NCI-H187 (cell line): ENCODE data around the gene H19.

Experiments
- DNase-seq, 2 experiments: peaks; one replicate each; lab custom pipeline; 2025; lab: John Stamatoyannopoulos, UW

Gene H19

DNA sequence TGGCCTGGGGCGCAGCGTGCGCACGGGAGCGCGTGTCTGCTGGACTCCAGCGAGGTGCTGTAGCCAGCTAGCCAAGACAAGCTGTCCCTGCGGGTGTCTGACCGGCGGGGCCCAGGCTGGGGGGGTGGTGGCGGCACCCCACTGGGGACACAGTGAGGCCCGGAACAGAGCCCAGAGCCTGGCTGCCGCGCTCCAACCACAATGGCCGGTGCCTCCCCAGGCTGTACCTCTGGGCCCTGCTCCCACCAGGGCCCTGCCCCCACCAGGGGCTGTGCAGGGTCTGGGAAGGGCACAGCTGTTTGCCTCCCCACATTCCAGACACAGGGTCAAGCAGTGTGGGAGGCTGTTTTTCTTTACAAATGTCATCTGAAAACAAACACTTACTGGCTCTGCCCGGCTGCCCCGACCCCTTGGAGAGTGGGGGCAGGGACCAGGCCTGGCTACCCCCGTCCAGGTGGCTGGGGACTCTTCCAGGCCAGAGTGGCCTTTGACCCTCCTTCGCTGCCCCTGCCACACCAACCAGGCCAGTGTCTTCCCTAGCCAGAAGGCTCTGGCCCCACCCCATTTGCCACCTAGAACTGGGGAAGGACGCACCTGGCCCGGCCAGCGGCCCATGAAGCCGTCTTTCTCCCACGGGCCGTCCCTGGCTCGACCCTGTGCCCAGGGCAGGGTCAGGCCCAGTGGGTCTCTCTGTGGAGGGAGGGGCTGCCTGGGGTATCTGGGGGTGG, 14.6 kb downstream of the H19 start:
- no peak for DNase-seq

GRCh38 chr11:1979607-1980006, 18.0 kb downstream of the H19 start:
- DNase-seq = no peak

- DNase-seq = no peak
Measured at GRCh38 chr11:1978720-1979473, 18.7 kb downstream of the H19 start.

- no peak for DNase-seq
Measured at GRCh38 chr11:1975185-1975584, 22.5 kb downstream of the H19 start.

DNA sequence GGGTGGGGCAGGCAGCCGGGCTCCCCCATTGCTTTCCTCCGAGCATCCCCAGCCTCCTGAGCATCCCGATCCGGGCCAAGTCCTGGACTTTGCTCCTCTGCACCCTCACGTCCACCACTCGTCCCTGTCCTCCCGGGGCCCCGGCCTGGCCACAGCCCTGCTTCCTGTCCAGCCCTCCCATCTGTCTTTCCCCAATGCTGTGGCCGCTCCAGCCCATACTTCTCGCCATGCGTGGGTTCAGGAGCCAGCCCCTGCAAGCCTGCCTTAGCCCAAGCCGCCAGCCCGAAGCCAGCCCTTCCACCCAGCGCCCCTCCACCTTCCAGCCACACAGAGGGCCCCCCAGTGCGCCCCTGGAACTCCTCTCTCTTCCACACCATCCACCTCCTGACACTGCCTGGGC, 26.7 kb downstream of the H19 start:
- no peak for DNase-seq

DNA sequence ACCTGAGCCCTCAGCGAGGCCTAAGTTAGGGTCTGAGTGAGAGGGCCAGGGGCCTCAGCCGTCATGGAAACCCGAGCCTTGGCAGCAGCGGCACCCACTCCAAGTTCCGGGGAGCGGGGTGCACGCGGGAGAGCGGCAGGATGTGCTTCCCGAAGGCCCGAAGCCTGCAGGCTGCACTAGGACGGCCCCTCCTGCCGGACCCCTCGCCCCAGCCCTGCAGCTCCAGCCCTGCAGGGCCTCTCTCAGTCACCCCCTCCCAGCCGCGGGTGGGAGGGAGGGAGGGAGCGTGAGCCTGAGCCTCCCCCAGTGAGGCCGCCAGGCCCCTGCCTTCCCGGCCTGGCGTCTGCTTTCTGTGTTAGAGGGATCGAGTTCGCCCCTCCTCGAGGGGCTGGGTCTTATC, 27.9 kb downstream of the H19 start:
- DNase-seq = no peak

DNA sequence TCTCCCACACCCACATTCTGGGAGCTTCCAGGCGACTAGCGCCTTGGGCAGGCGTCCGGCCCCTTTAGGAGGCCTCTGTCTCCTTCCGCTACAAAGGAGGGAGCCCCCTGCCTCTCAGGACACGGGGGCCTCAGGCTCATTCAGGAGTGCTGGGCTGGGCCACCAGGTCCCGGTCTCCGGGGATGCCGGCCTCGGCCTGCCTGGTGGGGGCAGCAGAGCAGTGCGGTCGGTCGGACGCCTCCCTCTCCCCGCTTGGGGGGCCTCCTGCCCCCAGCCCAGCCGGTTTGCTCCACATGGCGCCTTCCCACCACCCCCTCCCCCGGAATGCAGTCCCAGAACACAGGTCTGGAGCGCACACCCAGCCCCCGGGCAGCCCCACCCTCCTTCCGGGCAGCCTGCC, 28.6 kb downstream of the H19 start:
- no peak for DNase-seq

GRCh38 chr11:1968454-1969002, 29.1 kb downstream of the H19 start:
- no peak for DNase-seq

- DNase-seq = no peak
Measured at GRCh38 chr11:1967641-1968225, 29.9 kb downstream of the H19 start.

DNA sequence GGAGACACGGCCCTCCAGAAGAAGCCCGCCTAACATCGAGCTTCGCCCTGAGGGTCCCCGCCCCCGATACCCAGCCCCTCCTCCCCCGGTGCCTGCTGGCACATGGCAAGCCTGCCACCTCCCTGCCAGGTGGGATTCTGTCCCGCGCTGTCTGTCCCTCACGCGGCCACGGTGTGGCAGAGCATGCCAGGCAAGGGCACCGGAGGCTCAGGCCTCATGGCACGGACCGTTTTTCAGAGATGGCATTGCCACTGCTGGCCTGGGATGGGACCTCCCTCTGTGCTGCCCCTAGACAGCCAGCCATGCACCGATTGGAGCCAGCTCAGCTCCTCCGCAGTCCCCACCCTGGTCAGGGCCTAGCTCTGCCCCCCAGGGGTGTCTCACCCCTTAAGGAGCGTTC, 31.1 kb downstream of the H19 start:
- no peak for DNase-seq

DNA sequence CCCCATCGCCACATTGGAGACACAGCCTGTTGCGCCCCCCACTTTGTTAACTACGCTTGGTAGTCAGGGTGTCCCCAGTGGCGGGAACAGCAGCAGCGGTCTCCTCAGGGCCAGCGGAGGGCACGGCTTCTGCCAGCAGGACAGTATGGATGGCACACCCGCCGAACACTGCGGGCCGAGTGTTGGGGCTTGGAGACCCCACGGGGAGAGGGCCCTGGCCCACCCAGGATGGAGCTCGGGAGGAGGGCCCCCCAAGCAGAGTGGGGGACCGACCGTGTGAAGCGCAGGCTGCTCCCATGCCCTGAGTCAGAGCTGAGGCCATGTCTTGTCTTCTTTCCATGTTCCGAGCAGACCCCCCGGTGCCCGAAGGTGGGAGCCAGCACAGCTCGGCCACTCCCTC, 32.7 kb downstream of the H19 start:
- DNase-seq = no peak

- DNase-seq = no peak
Measured at GRCh38 chr11:1964348-1964747, 33.3 kb downstream of the H19 start.

DNA sequence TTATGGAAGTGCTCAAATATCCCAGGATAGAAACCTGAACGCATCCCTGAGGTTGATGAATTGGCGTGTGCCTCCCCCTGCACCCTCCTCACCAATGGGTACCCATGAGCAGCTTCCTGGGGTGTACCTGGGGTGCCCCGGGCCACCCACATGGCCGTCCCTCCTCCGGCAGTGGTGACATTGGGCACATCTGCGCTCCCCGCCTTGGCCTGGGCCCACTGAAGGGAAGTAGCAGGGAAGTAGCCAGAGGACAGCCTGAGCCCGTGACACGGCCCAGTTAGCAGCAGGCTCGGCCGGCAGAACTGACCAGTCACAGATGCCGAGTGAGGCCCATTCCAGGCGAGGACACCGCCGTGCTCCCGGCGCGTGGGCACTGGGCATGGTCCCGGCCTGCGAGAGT, 33.8 kb downstream of the H19 start:
- DNase-seq = no peak

- no peak for DNase-seq
Measured at GRCh38 chr11:1959786-1960185, 37.9 kb downstream of the H19 start.

GRCh38 chr11:1958367-1958766, 39.3 kb downstream of the H19 start:
- no peak for DNase-seq

DNA sequence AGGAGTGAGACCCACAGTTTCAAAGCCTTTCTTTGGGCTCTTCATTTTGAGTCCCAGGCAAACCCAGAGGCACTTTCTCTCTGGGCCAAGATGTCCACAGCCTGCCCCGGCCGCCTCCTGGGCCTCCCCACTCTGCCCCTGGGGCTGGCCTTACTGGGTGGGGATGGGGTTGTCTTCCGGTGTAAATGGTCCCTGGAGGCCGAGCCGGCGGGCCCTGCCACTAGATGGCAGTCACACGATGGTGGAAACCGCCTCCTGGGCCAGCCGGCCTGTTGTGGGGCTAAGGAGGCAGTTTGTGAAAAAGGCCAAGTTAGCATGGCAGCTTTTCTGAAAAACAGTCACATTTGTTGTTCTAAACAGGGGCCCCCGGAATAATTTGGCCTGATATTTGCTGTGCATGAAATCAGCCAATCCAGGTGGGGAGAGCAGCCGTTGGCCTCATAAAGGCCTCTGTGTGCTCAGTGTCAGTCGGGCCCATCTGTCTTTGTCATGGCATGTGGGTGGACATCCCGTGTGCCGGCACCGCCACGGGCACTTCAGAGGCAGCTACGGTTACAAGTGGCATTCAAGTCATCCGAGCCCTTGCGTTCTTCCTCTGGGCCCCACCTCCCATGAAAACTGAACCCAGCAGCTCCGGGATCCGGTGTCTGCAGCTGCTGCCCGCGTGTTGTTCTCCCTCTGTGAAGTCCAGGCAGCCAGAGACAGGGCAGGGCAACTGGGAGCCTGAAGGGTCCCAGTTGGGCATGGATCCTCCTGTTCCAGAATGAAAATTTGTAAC, 44.0 kb downstream of the H19 start:
- no peak for DNase-seq

DNA sequence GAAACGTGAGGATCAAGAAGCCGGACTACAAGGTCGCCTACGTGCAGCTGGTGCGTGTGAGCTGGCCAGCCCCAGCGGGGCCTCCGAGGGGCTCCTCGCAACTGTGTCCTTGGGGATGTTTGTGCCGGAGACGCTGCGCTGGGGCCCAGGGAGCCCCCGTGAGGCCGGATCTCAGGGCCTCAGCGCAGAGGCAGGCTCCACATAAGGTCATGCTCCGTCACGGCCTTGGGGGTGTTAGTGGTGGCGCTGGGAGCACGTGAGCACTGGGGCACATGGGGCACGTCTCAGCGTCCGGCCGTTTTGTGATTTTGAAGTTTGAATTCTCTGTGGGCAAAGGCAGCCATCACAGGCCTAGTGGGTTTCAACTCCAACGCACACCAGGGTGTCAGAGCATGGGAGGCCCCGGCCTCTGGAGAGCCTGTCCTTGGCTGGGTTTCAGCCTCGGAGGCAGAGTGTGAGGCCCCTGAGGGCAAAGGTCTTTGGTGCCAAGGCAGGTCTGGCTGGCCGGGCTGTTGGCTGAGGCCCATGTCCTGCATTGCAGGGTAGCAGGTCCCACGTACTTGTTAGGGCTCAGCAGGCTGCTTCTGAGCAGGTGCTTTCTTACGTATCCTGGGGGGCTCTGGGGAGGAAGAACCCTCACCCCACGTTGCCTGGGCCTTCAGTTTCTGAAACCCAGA, 44.7 kb downstream of the H19 start:
- no peak for DNase-seq

GRCh38 chr11:1949922-1950321, 47.7 kb downstream of the H19 start:
- DNase-seq = no peak

GRCh38 chr11:1949302-1949701, 48.3 kb downstream of the H19 start:
- no peak for DNase-seq

- no peak for DNase-seq
Measured at GRCh38 chr11:1948389-1948788, 49.3 kb downstream of the H19 start.

- no peak for DNase-seq
Measured at GRCh38 chr11:1947592-1948237, 49.9 kb downstream of the H19 start.
